T-helper 1 cell treated with Interleukin-12 subunit alpha and Interleukin-12 subunit beta and Interleukin-4 antibody, amounts not matched to agents 30 μg/mL and 1 μg/mL, for 36 hours (primary cell): Measurements from ENCODE around the gene DNASE1.
"Not testable (repeated sequence)": the region's sequence is repeated elsewhere in the genome, so short reads cannot be mapped to it uniquely, and the experiment has no call there.

Experiments
- H3K27ac Mint-ChIP-seq: one replicate; pipeline ENCODE4 v1.8.0; 2021; ENCODE audit warnings: mild to moderate bottlenecking, mixed read lengths
- H3K27me3 Mint-ChIP-seq: one replicate; pipeline ENCODE4 v1.8.0; 2021; ENCODE audit warnings: low read depth, mixed read lengths
- H3K36me3 Mint-ChIP-seq: one replicate; pipeline ENCODE4 v1.8.0; 2021; ENCODE audit warnings: low read depth, mixed read lengths
- H3K4me1 Mint-ChIP-seq: one replicate; pipeline ENCODE4 v1.8.0; 2021; ENCODE audit warnings: low read depth, mixed read lengths
- H3K4me3 Mint-ChIP-seq: one replicate; pipeline ENCODE4 v1.8.0; 2021; ENCODE audit warnings: mild to moderate bottlenecking, moderate library complexity, mixed read lengths
- H3K9me3 Mint-ChIP-seq: one replicate; pipeline ENCODE4 v1.8.0; 2021; ENCODE audit warnings: mixed read lengths

DNASE1 gene

GRCh38 chr16:3651461-3652372, 2.8 kb upstream of the DNASE1 start:
- no peak overlapping the region for H3K27ac Mint-ChIP-seq
- no peaks in the 10 kb centered on the region for H3K9me3 Mint-ChIP-seq
- peaks cover 7% of the 10 kb centered on the region for H3K36me3 Mint-ChIP-seq
- H3K4me1 Mint-ChIP-seq: peaks cover 3% of the 10 kb centered on the region
- H3K4me3 Mint-ChIP-seq: no peak overlapping the region
- no peaks in the 10 kb centered on the region for H3K27me3 Mint-ChIP-seq

GRCh38 chr16:3652373-3653195, 1.9 kb upstream of the DNASE1 start:
- Mint-ChIP-seq H3K9me3 (no peaks in the 10 kb centered on the region), H3K27ac (no peak overlapping the region), H3K36me3 (peaks cover 12% of the 10 kb centered on the region), H3K4me3 (no peak overlapping the region), H3K27me3 (no peaks in the 10 kb centered on the region), H3K4me1 (peaks cover 3% of the 10 kb centered on the region)

DNA sequence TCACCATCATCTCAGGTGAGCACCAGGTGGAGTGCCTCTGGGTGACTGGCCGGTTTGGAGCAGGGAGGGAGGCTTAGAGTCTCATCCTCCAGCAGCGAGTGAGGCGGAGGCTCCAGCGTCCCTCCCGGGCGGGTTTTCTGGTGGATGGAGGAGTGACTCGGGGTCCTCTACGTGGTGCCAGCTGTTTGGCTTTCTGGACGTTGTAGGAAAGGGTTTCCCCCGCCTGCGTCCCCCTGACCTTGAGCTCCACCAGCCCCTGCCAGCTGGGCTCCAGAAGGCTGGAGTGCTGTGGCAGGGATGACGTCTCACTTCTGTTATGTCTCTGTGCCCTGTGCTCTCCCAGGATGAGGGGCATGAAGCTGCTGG, 522 bp downstream of the DNASE1 start:
- Mint-ChIP-seq H3K27ac (no peak overlapping the region), H3K36me3 (peaks cover 20% of the 10 kb centered on the region), H3K4me3 (no peak overlapping the region), H3K4me1 (peaks cover 6% of the 10 kb centered on the region), H3K9me3 (no peaks in the 10 kb centered on the region), H3K27me3 (no peaks in the 10 kb centered on the region)

GRCh38 chr16:3655396-3656159, 1.1 kb downstream of the DNASE1 start:
- H3K4me1 Mint-ChIP-seq: peaks cover 6% of the 10 kb centered on the region
- H3K9me3 Mint-ChIP-seq: no peaks in the 10 kb centered on the region
- peaks cover 18% of the 10 kb centered on the region for H3K36me3 Mint-ChIP-seq
- H3K4me3 Mint-ChIP-seq: no peak overlapping the region
- H3K27me3 Mint-ChIP-seq: no peaks in the 10 kb centered on the region
- no peak overlapping the region for H3K27ac Mint-ChIP-seq

DNA sequence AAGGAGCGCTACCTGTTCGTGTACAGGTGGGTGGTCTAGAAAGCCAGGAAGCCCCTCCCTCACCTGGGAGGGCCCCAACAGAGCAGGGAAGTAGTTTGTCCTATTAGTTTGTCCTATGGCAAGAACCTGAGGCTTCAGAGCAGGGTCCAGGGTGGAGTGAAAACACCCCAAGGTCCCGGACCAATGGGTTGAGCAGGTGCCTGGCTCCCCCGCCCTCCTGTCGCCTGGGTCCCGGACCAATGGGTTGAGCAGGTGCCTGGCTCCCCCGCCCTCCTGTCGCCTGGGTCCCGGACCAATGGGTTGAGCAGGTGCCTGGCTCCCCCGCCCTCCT, 1.6 kb downstream of the DNASE1 start:
- not testable (repeated sequence) for H3K27ac Mint-ChIP-seq
- peaks cover 18% of the 10 kb centered on the region for H3K36me3 Mint-ChIP-seq

DNA sequence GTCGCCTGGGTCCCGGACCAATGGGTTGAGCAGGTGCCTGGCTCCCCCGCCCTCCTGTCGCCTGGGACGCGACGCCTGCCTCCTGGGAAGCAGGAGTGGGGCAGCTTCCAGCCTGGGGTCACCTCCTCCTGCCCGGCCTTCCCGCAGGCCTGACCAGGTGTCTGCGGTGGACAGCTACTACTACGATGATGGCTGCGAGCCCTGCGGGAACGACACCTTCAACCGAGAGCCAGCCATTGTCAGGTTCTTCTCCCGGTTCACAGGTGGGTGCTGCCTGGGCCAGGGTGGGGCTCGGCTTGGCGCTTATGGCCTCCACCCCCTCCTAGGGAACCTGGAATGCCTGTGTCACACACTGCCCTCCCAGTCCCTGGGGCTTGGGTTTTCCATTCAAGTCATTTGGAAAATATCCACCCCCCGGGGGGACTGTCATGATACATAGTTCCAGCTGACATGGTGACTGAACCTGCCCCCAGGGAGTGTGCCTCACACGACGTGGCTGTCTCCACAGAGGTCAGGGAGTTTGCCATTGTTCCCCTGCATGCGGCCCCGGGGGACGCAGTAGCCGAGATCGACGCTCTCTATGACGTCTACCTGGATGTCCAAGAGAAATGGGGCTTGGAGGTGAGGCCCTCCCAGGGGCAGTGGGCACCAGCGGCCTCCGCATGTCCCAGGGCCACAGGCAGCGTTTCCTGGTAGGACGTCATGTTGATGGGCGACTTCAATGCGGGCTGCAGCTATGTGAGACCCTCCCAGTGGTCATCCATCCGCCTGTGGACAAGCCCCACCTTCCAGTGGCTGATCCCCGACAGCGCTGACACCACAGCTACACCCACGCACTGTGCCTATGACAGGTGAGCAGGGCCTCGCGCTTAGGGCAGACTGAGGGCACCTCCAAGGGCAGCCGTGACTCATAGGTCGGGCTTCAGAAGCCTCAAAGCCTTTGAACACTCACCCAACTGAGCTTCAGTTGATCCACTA, 2.3 kb downstream of the DNASE1 start:
- no peak overlapping the region for H3K4me3 Mint-ChIP-seq
- peaks cover 20% of the 10 kb centered on the region for H3K36me3 Mint-ChIP-seq
- no peaks in the 10 kb centered on the region for H3K9me3 Mint-ChIP-seq
- no peak overlapping the region for H3K27ac Mint-ChIP-seq
- no peaks in the 10 kb centered on the region for H3K27me3 Mint-ChIP-seq
- H3K4me1 Mint-ChIP-seq: peaks cover 6% of the 10 kb centered on the region

More for the DNA sequence above, 1.6 kb downstream of the DNASE1 start:
- not testable (repeated sequence) for H3K4me3 Mint-ChIP-seq, H3K27me3 Mint-ChIP-seq, H3K4me1 Mint-ChIP-seq, H3K9me3 Mint-ChIP-seq

DNA sequence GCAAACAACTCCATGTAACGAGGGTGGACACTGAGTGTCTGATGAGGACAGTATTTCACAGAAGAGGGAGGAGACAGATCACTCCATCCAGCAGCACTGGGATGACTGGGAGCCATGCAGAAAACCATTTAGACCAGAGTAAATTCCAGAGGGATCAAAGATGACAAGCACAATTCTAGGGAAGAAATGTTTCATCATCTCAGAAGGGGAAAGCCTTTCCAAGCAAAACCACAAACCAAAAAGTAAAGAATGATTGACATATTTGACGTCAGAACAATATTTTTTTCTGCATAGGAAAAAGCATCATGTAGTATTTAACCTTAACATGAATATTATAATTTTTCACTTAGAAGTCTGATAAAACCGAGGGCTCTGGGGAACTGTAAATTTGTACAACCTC, 4.8 kb downstream of the DNASE1 start:
- Mint-ChIP-seq H3K27me3 (no peaks in the 10 kb centered on the region), H3K9me3 (no peaks in the 10 kb centered on the region), H3K36me3 (peaks cover 23% of the 10 kb centered on the region), H3K27ac (peak overlapping the region; percentile 69), H3K4me3 (no peak overlapping the region), H3K4me1 (peaks cover 3% of the 10 kb centered on the region)

- Mint-ChIP-seq H3K4me1 (peaks cover 14% of the 10 kb centered on the region), H3K36me3 (peaks cover 34% of the 10 kb centered on the region), H3K4me3 (no peak overlapping the region), H3K27ac (no peak overlapping the region), H3K9me3 (no peaks in the 10 kb centered on the region), H3K27me3 (no peaks in the 10 kb centered on the region)
Measured at GRCh38 chr16:3661311-3661710, 6.8 kb downstream of the DNASE1 start.

DNA sequence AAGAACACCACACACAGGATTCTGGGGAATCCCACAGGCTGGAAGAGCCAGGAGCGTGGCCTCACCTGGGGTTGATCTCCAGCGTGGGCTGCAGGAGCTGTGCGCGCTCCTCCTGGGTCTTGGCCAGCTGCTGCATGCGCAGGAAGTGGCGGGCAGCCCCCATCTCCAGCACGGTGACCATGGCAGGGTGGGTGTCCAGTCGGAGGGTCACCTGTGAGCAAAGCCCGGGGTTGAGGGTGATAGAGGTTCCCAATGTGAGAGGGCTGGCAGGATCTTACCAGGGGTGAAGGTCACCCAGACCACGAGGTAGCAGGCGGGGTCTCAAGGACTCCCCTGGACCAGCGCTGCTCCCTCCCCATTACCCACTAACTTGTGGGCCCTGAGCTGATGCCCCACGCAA, 7.4 kb downstream of the DNASE1 start:
- Mint-ChIP-seq H3K9me3 (no peaks in the 10 kb centered on the region), H3K4me3 (no peak overlapping the region), H3K27ac (no peak overlapping the region), H3K4me1 (peaks cover 14% of the 10 kb centered on the region), H3K36me3 (peaks cover 33% of the 10 kb centered on the region), H3K27me3 (no peaks in the 10 kb centered on the region)

GRCh38 chr16:3662601-3663000, 8.1 kb downstream of the DNASE1 start:
- H3K9me3 Mint-ChIP-seq: no peaks in the 10 kb centered on the region
- peaks cover 14% of the 10 kb centered on the region for H3K4me1 Mint-ChIP-seq
- H3K27me3 Mint-ChIP-seq: no peaks in the 10 kb centered on the region
- H3K36me3 Mint-ChIP-seq: peaks cover 31% of the 10 kb centered on the region
- H3K4me3 Mint-ChIP-seq: no peak overlapping the region
- H3K27ac Mint-ChIP-seq: no peak overlapping the region

DNA sequence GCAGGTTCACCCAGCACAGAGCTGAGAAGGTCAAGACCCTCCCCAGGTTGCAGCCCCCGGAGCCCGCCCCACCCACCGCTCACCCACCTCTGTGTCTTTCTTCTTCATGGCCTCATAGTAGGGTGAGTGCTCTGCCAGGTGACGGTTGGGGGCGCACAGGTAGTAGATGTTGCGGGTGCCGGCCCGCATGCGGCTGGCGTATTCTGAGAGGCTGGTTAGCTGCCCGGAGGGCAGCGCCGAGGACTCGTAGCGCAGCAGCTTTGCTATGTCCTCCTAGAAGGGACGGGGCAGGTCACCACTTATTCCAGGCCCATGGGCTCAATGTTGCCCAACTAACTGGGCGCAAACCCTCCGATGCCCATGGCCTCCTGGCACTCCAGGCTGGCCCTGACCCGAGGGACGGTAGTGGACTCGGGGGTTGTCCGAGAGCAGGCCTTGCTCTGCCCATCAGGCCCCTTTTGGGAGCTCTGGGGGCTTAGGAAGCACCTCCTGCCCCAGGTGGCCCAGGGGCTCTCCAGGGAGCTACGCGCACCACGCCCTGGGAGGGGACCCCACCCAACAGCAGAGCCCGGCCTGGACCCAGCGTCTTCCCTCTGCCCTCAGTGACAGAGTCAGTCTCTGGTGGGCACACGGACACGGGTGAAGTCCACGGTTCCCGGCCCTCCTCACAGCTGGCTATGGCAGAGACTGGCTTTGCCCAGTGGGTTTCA, 9.9 kb downstream of the DNASE1 start:
- Mint-ChIP-seq H3K9me3 (no peaks in the 10 kb centered on the region), H3K4me1 (peaks cover 16% of the 10 kb centered on the region), H3K27ac (no peak overlapping the region), H3K36me3 (peaks cover 32% of the 10 kb centered on the region), H3K27me3 (no peaks in the 10 kb centered on the region), H3K4me3 (no peak overlapping the region)

DNA sequence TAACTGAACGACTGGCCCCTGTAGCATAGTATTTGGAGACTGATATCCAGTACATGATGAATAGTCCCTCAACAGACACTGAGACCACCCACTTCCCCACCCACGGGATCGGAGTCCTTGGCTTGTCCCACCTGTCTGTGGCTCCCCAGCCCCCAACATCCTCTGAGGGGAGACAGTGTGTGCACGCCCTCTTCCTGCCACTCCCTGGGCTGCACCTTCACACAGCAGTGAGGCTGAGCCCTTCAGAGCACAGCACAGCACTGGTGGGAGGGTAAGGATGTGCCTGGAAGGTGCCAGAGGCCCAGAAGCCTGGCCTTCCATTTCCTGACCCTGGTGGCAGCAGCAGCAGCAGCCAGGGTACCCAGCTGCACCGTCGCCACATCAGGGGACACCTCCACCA, 11.0 kb downstream of the DNASE1 start:
- no peaks in the 10 kb centered on the region for H3K9me3 Mint-ChIP-seq
- no peak overlapping the region for H3K27ac Mint-ChIP-seq
- H3K4me3 Mint-ChIP-seq: no peak overlapping the region
- peaks cover 18% of the 10 kb centered on the region for H3K4me1 Mint-ChIP-seq
- H3K27me3 Mint-ChIP-seq: no peaks in the 10 kb centered on the region
- peaks cover 29% of the 10 kb centered on the region for H3K36me3 Mint-ChIP-seq

GRCh38 chr16:3668626-3669025, 14.1 kb downstream of the DNASE1 start:
- peaks cover 29% of the 10 kb centered on the region for H3K36me3 Mint-ChIP-seq
- H3K4me3 Mint-ChIP-seq: no peak overlapping the region
- H3K27ac Mint-ChIP-seq: no peak overlapping the region
- H3K27me3 Mint-ChIP-seq: no peaks in the 10 kb centered on the region
- no peaks in the 10 kb centered on the region for H3K9me3 Mint-ChIP-seq
- H3K4me1 Mint-ChIP-seq: peaks cover 18% of the 10 kb centered on the region
